HG03135 (cell line): ENCODE measurements around the gene CRISP3.
"Not testable (repeated sequence)": the region's sequence is repeated elsewhere in the genome, so short reads cannot be mapped to it uniquely, and the experiment has no call there.

Experiments
- ATAC-seq: cut with Tn5 transposase; IDR thresholded peaks from one replicate; pipeline ENCODE4 v1.9.1; 2021; ENCODE audit warnings: mild to moderate bottlenecking, moderate library complexity; ENCODE audit not compliant: unreplicated experiment

Gene CRISP3

GRCh38 chr6:49744259-49744658 is at the start of gene CRISP3:
Gene CRISP3, minus strand, starts transcription at chr6:49744388. Its CDS starts 21 bp downstream, at chr6:49744367.
- ATAC-seq, result no peak

GRCh38 chr6:49790341-49790740 is 46.2 kb upstream of the CRISP3 start:
- ATAC-seq, result no peak

GRCh38 chr6:49787176-49787575 is 43.0 kb upstream of the CRISP3 start, which contains the start of gene PGK2:
Gene PGK2, minus strand, starts transcription at chr6:49787285. Its CDS starts 98 bp downstream, at chr6:49787187.
- no peak for ATAC-seq

- ATAC-seq, result no peak
Measured at GRCh38 chr6:49784272-49784671, 40.1 kb upstream of the CRISP3 start.

- ATAC-seq, result no peak
Measured at GRCh38 chr6:49782725-49783124, 38.5 kb upstream of the CRISP3 start.

GRCh38 chr6:49782293-49782692 is 38.1 kb upstream of the CRISP3 start:
- ATAC-seq, result no peak

GRCh38 chr6:49776444-49776843 is 32.3 kb upstream of the CRISP3 start:
- no peak for ATAC-seq

GRCh38 chr6:49775043-49775442 is 30.9 kb upstream of the CRISP3 start:
- ATAC-seq, result no peak

GRCh38 chr6:49772285-49772684 is 28.1 kb upstream of the CRISP3 start:
- ATAC-seq, result no peak

GRCh38 chr6:49766762-49767161 is 22.6 kb upstream of the CRISP3 start:
- ATAC-seq, result no peak

- no peak for ATAC-seq
Measured at GRCh38 chr6:49764571-49765236, 20.5 kb upstream of the CRISP3 start.

- no peak for ATAC-seq
Measured at GRCh38 chr6:49743429-49743828, 759 bp downstream of the CRISP3 start.

- no peak for ATAC-seq
Measured at GRCh38 chr6:49739423-49739822, 4.8 kb downstream of the CRISP3 start.

GRCh38 chr6:49736017-49736508 is 8.1 kb downstream of the CRISP3 start:
- no peak for ATAC-seq

GRCh38 chr6:49733680-49734079 is 10.5 kb downstream of the CRISP3 start:
- no peak for ATAC-seq

- no peak for ATAC-seq
Measured at GRCh38 chr6:49732781-49733180, 11.4 kb downstream of the CRISP3 start.

GRCh38 chr6:49730251-49730650 is 13.9 kb downstream of the CRISP3 start:
- no peak for ATAC-seq

- not testable (repeated sequence) for ATAC-seq
Measured at GRCh38 chr6:49723917-49724316, 20.3 kb downstream of the CRISP3 start.

GRCh38 chr6:49721297-49721696 is 22.9 kb downstream of the CRISP3 start:
- no peak for ATAC-seq

- ATAC-seq, result no peak
Measured at GRCh38 chr6:49720372-49720771, 23.8 kb downstream of the CRISP3 start.

- no peak for ATAC-seq
Measured at GRCh38 chr6:49713346-49713745, 30.8 kb downstream of the CRISP3 start, which contains the start of gene CRISP2. Gene CRISP2, minus strand, starts transcription at chr6:49713543. Its CDS starts 4,347 bp downstream, at chr6:49709196.

GRCh38 chr6:49698478-49698877 is 45.7 kb downstream of the CRISP3 start:
- no peak for ATAC-seq

GRCh38 chr6:49693512-49693911 is 50.7 kb downstream of the CRISP3 start:
- ATAC-seq, result no peak
